Liver (tissue), 3 donors: ENCODE results near the gene EPC2.

Source experiments
- HNF4A ChIP-seq, 2 donors: conservative IDR thresholded peaks; 2 replicates each; pipeline ENCODE4 v1.6.1; 2016; ENCODE audit warnings: antibody characterized with exemption in 2 of 2, mild to moderate bottlenecking in 2 of 2
- NR2F2 ChIP-seq: IDR thresholded peaks from 2 replicates; pipeline ENCODE4 v1.6.1; 2016; ENCODE audit warnings: antibody characterized with exemption
- RAD21 ChIP-seq, 2 donors: IDR thresholded peaks; 2 replicates each; pipeline ENCODE4 v1.6.1; 2016; ENCODE audit warnings: antibody characterized with exemption in 2 of 2, mild to moderate bottlenecking in 2 of 2
- RXRA ChIP-seq, 2 donors: IDR thresholded peaks; 2 replicates each; pipeline ENCODE4 v1.6.1; 2017 to 2018; ENCODE audit warnings: antibody characterized with exemption in 2 of 2, mild to moderate bottlenecking in 1 of 2
- SP1 ChIP-seq: IDR thresholded peaks from 2 replicates; pipeline ENCODE4 v1.6.1; 2018; ENCODE audit warnings: antibody characterized with exemption, mild to moderate bottlenecking
- TAF1 ChIP-seq: conservative IDR thresholded peaks from 2 replicates; pipeline ENCODE4 v1.6.1; 2016; ENCODE audit warnings: antibody characterized with exemption, mild to moderate bottlenecking
- TF ChIP-seq, protein P1 (sequence below): fragments of 150-350 bp; IDR thresholded peaks from 2 replicates; pipeline ENCODE4 v1.5.1; 2017; ENCODE audit warnings: improper control_type of control experiment, low read depth, low read length; ENCODE audit not compliant: missing input control
- TF ChIP-seq, protein P2 (sequence below): IDR thresholded peaks from 2 replicates; pipeline ENCODE4 v1.6.1; 2016; ENCODE audit warnings: antibody characterized with exemption, mild to moderate bottlenecking
- TF ChIP-seq, protein P3 (sequence below): IDR thresholded peaks from 2 replicates; pipeline ENCODE4 v1.6.1; 2016; ENCODE audit warnings: antibody characterized with exemption
- TF ChIP-seq, protein P4 (sequence below): IDR thresholded peaks from 2 replicates; pipeline ENCODE4 v1.6.1; 2016; ENCODE audit warnings: antibody characterized with exemption
- donor health status: healthy.
- donor health status: healthy.

DNA sequence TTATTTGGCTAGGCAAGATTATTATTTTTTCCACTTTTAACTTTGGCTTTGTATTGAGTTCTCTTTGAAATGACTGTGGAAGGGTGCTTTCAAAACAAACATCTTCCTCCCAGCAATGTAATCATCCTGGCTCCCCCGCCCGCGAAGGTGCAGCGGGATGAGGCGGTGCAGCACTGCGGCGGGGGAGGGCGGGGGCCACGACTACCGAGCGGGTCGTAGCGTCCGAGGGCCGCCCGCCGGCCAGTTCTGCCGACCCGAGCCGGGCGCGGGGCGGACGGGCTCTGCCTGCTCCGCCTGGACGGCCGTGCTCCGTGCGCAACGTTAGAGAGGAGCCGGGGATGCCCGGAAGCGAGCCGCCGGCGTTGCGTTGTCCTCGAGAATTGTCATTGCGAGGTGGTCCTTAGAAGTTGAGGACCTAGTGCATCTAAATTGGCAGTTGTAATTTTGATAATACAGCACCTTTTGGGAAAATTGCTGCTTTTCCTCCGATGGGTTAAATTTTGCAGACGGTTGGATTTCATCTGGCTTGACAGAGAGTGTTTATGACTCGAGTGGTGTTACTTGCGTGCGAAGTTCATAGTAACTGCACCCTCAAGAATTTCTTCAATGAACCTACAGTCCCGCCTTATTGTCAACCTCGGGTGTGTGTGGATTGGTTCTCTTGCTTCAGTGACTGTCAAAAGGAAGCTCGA lies 1.1 kb downstream of the EPC2 start:
- TF ChIP-seq TAF1, result no peak
- TF ChIP-seq, protein P1, sequence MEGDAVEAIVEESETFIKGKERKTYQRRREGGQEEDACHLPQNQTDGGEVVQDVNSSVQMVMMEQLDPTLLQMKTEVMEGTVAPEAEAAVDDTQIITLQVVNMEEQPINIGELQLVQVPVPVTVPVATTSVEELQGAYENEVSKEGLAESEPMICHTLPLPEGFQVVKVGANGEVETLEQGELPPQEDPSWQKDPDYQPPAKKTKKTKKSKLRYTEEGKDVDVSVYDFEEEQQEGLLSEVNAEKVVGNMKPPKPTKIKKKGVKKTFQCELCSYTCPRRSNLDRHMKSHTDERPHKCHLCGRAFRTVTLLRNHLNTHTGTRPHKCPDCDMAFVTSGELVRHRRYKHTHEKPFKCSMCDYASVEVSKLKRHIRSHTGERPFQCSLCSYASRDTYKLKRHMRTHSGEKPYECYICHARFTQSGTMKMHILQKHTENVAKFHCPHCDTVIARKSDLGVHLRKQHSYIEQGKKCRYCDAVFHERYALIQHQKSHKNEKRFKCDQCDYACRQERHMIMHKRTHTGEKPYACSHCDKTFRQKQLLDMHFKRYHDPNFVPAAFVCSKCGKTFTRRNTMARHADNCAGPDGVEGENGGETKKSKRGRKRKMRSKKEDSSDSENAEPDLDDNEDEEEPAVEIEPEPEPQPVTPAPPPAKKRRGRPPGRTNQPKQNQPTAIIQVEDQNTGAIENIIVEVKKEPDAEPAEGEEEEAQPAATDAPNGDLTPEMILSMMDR, result no peak
- TF ChIP-seq HNF4A (conservative IDR thresholded peaks at IDR 0.05), result no peak
- TF ChIP-seq, protein P2, sequence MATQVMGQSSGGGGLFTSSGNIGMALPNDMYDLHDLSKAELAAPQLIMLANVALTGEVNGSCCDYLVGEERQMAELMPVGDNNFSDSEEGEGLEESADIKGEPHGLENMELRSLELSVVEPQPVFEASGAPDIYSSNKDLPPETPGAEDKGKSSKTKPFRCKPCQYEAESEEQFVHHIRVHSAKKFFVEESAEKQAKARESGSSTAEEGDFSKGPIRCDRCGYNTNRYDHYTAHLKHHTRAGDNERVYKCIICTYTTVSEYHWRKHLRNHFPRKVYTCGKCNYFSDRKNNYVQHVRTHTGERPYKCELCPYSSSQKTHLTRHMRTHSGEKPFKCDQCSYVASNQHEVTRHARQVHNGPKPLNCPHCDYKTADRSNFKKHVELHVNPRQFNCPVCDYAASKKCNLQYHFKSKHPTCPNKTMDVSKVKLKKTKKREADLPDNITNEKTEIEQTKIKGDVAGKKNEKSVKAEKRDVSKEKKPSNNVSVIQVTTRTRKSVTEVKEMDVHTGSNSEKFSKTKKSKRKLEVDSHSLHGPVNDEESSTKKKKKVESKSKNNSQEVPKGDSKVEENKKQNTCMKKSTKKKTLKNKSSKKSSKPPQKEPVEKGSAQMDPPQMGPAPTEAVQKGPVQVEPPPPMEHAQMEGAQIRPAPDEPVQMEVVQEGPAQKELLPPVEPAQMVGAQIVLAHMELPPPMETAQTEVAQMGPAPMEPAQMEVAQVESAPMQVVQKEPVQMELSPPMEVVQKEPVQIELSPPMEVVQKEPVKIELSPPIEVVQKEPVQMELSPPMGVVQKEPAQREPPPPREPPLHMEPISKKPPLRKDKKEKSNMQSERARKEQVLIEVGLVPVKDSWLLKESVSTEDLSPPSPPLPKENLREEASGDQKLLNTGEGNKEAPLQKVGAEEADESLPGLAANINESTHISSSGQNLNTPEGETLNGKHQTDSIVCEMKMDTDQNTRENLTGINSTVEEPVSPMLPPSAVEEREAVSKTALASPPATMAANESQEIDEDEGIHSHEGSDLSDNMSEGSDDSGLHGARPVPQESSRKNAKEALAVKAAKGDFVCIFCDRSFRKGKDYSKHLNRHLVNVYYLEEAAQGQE, result no peak
- no peak for TF ChIP-seq NR2F2
- TF ChIP-seq RAD21 (IDR thresholded peaks at IDR 0.05), result peak in 1 of 2 donors; percentile 12
- TF ChIP-seq, protein P3, sequence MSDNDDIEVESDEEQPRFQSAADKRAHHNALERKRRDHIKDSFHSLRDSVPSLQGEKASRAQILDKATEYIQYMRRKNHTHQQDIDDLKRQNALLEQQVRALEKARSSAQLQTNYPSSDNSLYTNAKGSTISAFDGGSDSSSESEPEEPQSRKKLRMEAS, result no peak
- no peak for TF ChIP-seq SP1
- TF ChIP-seq, protein P4, sequence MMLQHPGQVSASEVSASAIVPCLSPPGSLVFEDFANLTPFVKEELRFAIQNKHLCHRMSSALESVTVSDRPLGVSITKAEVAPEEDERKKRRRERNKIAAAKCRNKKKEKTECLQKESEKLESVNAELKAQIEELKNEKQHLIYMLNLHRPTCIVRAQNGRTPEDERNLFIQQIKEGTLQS, result no peak
- TF ChIP-seq RXRA (IDR thresholded peaks at IDR 0.05), result no peak
